IPS-NIHi11 (cell line): Measurements from ENCODE around the gene SYK.
"Not testable (repeated sequence)": the region's sequence is repeated elsewhere in the genome, so short reads cannot be mapped to it uniquely, and the experiment has no call there.

Source experiments
- DNase-seq: peaks from one replicate; pipeline ENCODE4 v3.0.0; 2012; ENCODE audit warnings: mixed read lengths, low spot score

SYK gene

GRCh38 chr9:90880669-90881068 is 79.0 kb downstream of the SYK start:
- DNase-seq: no peak

- DNase-seq: no peak
Measured at GRCh38 chr9:90881648-90882047, 80.0 kb downstream of the SYK start.

- DNase-seq: no peak
Measured at GRCh38 chr9:90882991-90883600, 81.5 kb downstream of the SYK start.

DNA sequence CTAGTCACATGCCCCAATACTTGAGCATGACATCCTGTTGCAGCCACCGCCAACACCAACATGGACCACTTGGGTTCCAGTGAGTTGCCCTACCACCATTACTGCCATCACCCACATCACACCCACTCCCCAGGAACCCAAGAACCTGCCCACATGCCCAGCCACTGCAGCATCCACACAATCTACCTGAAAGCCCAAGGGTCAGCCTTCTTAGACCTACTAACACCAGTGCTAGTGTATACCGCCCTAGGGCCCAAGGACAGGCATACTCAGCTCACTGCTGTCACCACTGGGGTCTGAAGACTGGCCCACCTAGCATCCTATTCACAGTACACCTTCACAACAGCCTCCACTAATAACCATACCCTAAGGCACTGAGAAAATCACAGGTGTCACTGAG is 82.0 kb downstream of the SYK start:
- DNase-seq: no peak

- no peak for DNase-seq
Measured at GRCh38 chr9:90884178-90884577, 82.6 kb downstream of the SYK start.

- not testable (repeated sequence) for DNase-seq
Measured at GRCh38 chr9:90886868-90887267, 85.2 kb downstream of the SYK start.

DNA sequence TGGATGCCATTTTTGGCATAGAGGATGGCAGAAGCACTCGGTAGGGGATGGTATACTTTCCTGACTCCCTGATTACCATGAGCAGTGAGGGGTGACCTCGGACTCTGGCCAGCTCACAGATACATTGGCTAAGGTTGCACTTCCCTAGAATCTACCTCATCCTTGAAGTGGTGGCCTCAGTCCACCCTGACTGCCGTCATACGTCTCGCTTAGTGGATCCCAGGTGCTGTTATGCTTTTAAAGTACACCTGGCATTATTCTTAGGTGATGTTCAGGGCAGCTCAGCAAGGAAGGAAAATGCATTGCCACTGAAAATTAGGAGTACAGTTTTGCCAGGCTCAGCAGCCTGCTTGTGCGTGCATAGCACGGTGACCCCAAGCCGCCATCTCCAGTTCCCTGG is 87.3 kb downstream of the SYK start:
- no peak for DNase-seq

DNA sequence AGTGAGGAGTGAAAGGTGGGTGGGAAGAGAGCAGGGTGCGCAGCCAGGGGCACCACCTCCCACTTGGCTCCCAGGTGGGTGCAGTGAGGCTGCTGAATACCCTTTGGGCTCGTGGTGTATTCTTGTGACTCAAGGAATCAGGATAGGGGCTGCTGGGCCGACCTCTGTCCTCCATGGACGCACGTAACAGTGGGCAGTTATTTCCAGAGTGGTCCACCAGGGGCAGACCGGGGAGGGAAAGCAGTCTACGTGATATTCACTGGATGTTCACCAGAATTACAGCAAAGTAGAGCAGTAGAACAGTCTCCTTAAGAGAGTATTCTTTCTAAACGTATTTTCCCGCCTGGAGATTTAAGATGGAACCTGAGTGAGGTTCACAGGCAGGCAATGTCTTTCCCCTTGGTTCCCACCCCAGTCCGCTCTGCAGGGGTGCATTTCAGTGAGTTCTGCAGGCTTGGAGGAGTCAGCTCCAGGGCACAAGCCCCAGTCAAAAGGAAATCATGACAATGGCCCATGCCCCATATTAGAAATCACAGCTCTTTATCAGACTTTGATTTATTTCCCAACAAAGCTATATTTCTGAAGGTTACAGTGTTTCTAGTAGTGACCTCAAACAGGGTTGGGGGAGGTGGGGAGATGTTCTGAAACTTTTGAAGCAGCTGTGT is 88.7 kb downstream of the SYK start:
- DNase-seq: peak; percentile 65

DNA sequence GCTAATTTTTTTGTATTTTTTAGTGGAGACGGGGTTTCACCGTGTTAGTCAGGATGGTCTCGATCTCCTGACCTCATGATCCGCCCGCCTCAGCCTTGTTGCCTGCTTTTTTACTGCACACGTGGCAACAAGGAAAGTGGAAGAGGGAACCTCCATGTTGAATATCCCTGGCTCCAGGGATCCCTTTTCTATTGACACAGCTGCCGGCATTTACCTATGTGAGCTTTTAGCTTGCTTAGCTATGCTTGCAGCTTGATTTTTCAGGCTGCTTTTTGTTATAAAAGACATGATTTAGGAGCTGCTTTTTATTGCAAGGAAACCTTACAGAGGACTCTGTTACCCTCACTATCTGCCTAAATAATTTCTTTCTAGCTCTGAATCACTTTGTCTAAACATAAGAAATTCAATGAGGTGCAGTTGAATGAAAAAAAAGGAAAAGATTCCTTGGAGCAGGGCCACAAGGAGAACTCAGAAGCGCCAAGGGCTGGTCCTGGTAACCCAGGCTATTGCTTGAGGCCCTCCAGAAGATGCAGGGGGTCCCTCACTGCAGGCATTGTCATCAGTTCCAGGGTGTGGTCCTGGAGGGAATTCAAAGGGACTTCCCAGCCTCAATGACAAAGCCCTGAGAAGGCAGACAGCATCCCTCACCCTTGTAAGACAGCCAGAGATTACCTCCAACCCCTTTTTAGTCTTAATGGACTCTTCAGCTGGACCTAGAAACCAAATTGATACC is 89.9 kb downstream of the SYK start:
- DNase-seq: no peak

GRCh38 chr9:90892918-90893317 is 91.3 kb downstream of the SYK start:
- no peak for DNase-seq

GRCh38 chr9:90893706-90894105 is 92.1 kb downstream of the SYK start:
- DNase-seq: no peak

GRCh38 chr9:90894986-90895687 is 93.5 kb downstream of the SYK start:
- DNase-seq: peak; percentile 57

GRCh38 chr9:90895786-90896185 is 94.2 kb downstream of the SYK start:
- DNase-seq: no peak

DNA sequence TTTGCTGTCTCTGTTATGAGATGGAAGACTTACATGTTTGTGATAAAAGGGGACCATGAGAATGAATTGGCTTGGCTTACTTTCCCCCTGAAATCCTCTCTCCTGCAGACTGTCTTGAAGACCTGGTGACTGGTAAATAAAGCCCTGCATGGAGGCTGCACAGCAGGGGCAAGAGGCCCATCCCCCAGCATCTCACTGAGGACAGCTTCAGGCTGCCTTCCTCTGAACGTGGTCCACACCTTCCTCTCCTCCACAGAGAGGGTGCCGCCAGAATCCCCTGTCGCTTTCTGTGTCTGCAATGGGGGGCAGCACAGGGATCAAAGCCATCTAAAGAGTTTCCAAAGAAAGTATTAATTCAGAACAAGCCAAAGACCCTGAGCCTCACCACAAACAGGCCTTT is 94.6 kb downstream of the SYK start:
- no peak for DNase-seq

- DNase-seq: no peak
Measured at GRCh38 chr9:90898228-90898627, 96.6 kb downstream of the SYK start.

DNA sequence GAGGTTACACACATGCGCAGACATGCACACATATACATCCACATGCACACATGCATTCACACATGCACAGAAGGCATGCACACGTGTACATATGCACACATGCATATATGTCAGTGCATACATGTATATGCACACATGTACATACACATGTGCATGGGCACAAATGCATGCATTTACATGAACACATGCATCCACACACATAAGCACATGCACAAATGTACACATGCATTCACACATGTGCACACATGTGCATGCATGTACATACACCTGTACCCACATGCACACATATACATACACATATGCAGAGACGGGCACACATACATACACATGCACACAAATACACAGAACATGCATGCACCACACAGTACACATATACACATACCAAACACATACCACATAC is 97.7 kb downstream of the SYK start:
- no peak for DNase-seq

- DNase-seq: peak; percentile 52
Measured at GRCh38 chr9:90900130-90900529, 98.5 kb downstream of the SYK start.

DNA sequence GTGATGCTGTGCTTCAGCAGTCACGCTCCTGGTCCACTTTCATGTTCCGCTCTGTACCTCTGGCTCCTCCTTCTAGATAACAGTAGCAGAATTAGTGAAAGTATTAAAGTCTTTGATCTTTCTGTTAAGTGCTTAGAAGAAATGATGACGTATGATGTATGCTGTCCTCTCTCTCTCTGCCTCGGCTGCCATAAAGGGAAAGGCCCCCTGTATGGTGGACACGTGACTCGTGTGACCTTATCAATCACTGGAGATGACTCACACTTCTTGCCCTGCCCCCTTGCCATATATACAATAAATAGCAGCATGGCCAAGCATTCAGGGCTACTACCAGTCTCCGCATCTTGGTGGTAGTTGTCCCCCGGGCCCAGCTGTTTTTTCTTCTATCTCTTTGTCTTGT is 100.3 kb downstream of the SYK start:
- DNase-seq: no peak

DNA sequence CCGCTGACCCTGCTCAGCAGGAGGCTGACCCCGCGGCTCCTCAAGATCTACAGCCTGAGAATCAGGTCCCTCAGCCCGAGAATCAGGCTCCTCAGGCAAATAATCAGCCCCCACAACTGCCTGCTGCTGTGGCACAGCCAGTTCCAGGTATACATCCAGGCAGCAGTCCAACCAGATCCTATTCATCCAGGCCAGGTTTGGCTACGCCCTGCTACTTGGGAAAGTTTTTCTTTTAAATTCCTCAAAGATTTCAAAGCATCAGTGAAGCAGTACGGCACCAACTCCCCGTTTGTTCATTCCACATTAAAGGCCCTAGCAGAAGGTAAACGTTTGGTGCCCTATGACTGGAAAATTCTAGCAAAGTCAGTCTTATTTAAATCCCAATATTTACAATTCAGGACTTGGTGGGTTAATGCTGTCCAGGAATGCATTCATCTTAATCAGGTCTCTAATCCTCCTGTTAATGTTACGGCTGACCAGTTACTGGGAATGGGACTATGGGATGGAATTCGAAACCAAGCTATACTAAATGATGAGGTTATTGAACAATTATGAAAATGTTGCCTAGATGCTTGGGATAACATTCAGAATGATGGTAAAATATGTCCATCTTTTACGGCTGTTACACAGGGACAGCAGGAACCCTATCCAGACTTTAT is 102.3 kb downstream of the SYK start:
- no peak for DNase-seq

DNA sequence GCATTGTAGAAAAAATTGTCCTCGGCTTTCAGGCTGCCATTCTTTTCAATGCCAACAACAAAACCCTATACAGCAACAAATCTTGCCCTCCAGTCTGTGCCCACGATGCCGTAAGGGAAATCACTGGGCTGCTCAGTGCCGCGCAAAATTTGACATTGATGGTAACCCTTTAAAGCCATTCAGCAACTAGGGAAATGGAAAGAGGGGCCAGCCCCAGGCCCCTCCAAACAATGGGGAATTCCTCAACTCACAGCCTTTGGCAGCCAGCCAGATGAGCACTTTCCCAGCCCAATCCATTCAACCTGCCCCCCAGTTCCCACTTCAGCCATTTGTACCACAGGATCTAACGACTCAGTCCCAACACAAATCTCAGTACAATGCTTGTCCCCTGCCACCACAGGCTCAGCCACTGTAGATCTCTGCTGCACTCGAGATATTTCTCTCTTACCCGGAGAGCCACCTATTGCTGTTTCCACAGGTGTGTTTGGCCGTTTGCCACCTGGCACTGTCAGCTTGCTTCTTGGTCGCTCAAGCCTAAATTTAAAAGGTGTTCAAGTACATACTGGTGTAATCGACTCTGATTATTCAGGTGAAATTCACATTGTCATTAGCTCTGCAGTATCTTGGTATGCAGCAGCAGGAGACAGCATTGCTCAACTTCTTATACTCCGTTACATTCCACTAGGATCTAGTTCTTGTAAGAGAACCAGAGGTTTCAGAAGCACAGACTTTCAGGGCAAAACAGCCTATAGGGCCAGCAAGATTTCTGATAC is 103.3 kb downstream of the SYK start:
- no peak for DNase-seq

GRCh38 chr9:90905822-90906221 is 104.2 kb downstream of the SYK start:
- DNase-seq: no peak
